Stomach smooth muscle (tissue), 2 donors: ENCODE data around the gene SPP1.
"Not testable (repeated sequence)": the region's sequence is repeated elsewhere in the genome, so short reads cannot be mapped to it uniquely, and the experiment has no call there.

Source experiments
- H3K27ac ChIP-seq: one replicate; pipeline ENCODE4 v1.7.0; 2013; ENCODE audit warnings: mild to moderate bottlenecking, low read length, inconsistent platforms
- H3K27me3 ChIP-seq, 2 donors: one replicate each; pipeline ENCODE4 v1.7.0; 2013; ENCODE audit warnings: low read length in 2 of 2; ENCODE audit not compliant: insufficient read depth in 2 of 2, control insufficient read depth in 1 of 2
- H3K36me3 ChIP-seq, 2 donors: one replicate each; pipeline ENCODE4 v1.7.0; 2013; ENCODE audit warnings: low read length in 2 of 2; ENCODE audit not compliant: control insufficient read depth in 2 of 2, insufficient read depth in 2 of 2
- H3K4me1 ChIP-seq: one replicate; pipeline ENCODE4 v1.7.0; 2013; ENCODE audit warnings: low read length; ENCODE audit not compliant: control insufficient read depth, insufficient read depth
- H3K4me3 ChIP-seq, 2 donors: one replicate each; pipeline ENCODE4 v1.7.0; 2013; ENCODE audit warnings: low read length in 2 of 2
- H3K9ac ChIP-seq, 2 donors: one replicate each; pipeline ENCODE4 v1.7.0; 2013; ENCODE audit warnings: low read length in 2 of 2, mild to moderate bottlenecking in 1 of 2
- H3K9me3 ChIP-seq, 2 donors: one replicate each; pipeline ENCODE4 v1.7.0; 2013; ENCODE audit warnings: low read length in 2 of 2; ENCODE audit not compliant: control insufficient read depth in 2 of 2
- donor health status: healthy.
- donor health status: Pancreatic carcinoma.

Gene SPP1

DNA sequence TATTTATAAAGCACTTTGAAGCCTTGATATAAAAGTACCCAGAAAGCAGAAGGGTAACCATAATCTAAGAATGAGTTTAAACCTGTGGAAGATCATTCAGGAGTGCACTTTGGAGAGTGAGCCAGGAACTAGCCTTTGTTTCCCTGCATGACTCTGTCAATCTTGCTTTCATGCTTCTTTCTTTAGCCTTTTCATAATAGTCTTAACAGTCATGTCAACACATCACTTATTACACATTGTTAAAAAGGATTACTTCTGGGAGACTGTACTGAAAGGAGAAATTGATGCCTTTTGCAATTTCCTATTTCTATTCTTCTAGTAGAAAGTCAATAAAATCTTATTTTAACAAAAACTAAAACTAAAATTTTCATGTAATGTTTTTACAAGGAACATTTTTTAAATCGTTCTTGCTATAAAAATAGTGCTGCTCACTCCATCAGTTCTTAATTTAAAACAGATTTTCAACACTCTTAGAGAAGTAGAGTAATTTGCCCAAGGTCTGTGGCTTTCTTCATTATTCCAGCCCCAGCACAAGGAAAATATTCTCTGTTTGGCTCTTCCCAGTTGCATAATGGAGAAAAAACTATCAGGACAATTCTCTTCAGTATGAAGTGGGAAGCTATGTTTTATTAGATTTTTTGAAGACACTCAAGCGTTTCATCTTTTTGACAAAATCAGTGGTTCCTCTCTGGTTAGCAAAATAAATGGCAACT lies 35.4 kb upstream of the SPP1 start:
- H3K4me1 ChIP-seq, result no peaks in the 10 kb centered on the region
- no peak overlapping the region for H3K27ac ChIP-seq
- no peaks in the 10 kb centered on the region for H3K36me3 ChIP-seq
- no peaks in the 10 kb centered on the region for H3K27me3 ChIP-seq
- no peak overlapping the region for H3K4me3 ChIP-seq
- no peaks in the 10 kb centered on the region for H3K9me3 ChIP-seq
- no peak overlapping the region for H3K9ac ChIP-seq

DNA sequence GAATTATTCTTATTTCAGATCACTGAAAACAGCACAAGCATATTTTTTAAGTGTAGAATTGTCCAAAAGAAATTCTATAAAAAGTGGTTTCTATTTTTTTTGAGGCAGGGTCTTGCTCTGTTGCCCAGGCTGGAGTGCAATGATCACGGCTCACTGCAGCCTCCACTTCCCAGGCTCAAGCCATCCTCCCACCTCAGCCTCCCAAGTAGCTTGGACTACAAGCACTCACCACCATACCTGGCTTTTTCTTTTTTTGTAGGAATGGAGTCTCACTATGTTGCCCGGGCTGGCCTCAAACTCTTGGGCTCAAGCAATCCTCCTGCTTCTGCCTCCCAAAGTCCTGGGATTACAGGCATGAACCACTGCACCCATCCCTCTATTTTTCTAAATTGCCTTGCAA lies 34.7 kb upstream of the SPP1 start:
- not testable (repeated sequence) for H3K9me3 ChIP-seq, H3K9ac ChIP-seq, H3K36me3 ChIP-seq, H3K27ac ChIP-seq, H3K4me1 ChIP-seq, H3K27me3 ChIP-seq, H3K4me3 ChIP-seq

DNA sequence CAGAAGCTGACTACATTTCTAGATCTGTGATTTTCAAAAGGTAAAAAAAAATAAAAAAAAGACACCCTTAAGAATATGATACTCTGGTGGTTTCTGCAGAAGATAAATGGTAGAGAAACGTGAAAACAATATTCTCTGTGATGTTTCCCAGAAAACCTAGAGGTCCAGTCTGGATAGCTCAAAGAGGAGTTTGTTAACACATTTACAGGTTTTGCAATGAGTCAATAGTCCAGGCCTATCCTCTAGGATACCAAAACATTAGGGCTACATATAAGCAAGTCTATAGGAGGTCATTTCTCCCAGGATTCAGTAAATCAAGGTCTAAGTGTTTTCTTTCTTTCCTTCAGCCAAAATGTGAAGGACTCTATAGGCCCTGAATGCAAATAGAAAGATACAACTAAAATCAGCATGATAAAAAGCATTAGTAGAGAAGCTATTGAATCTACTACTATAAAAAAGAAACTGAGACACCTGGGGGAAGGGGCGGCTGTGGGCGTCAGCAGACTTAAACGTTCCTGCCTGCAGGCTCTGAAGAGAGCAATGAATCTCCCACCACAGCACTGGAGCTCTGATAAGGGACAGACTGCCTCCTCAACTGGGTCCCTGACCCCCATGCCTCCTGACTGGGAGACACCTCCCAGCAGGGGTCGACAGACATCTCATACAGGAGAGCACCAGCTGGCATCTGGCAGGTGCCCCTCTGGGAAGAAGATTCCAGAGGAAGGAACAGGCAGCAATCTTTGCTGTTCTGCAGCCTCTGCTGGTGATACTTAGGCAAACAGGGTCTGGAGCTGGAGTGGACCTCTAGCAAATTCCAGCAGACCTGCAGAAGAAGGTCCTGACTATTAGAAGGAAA lies 33.7 kb upstream of the SPP1 start:
- no peaks in the 10 kb centered on the region for H3K27me3 ChIP-seq
- H3K27ac ChIP-seq, result no peak overlapping the region
- H3K36me3 ChIP-seq, result no peaks in the 10 kb centered on the region
- no peaks in the 10 kb centered on the region for H3K9me3 ChIP-seq
- no peak overlapping the region for H3K4me3 ChIP-seq
- no peak overlapping the region for H3K9ac ChIP-seq
- H3K4me1 ChIP-seq, result no peaks in the 10 kb centered on the region

- H3K27me3 ChIP-seq, result no peaks in the 10 kb centered on the region
- H3K9ac ChIP-seq, result no peak overlapping the region
- H3K36me3 ChIP-seq, result no peaks in the 10 kb centered on the region
- no peak overlapping the region for H3K27ac ChIP-seq
- no peaks in the 10 kb centered on the region for H3K4me1 ChIP-seq
- no peaks in the 10 kb centered on the region for H3K9me3 ChIP-seq
- no peak overlapping the region for H3K4me3 ChIP-seq
Measured at GRCh38 chr4:87943660-87944149, 31.8 kb upstream of the SPP1 start.

DNA sequence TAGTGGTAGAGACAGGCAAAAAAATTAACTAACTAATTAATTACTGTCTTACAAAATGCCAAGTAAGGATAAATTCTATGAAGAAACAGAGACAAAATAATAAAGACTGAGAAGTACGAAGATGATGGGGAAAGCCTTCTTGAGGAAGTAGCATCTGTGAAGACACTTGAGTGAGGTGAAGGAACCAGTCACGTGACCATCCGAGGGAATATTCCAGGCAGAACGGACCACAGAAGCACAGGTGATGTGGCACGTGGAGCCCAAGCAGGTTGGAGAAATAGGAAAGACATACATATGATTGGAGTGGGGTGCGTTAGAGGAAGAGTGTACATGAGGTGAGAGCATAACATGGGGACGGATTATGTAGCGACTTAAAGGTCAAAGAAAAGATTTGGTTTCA lies 30.5 kb upstream of the SPP1 start:
- H3K27me3 ChIP-seq, result no peaks in the 10 kb centered on the region
- H3K27ac ChIP-seq, result no peak overlapping the region
- no peak overlapping the region for H3K4me3 ChIP-seq
- no peak overlapping the region for H3K9ac ChIP-seq
- no peaks in the 10 kb centered on the region for H3K4me1 ChIP-seq
- no peaks in the 10 kb centered on the region for H3K36me3 ChIP-seq
- H3K9me3 ChIP-seq, result no peaks in the 10 kb centered on the region

DNA sequence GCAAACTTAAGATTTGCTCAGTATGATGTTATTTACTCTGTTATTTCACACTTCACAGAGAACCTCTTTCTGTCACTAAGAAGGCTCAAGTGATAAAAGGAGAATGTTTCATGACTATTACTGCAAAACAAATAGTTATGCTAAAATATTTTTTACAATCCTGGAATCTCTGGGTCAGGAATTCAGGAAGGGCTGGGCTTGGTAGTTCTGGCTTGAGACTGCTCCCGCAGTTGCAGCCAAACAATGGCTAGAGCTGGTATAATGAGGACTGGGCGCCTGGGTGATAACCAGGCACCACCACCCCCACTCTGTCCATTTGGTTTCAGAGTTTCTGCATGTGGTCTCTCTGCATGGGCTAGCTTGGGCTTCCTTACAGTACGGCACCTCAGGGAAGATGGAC lies 28.7 kb upstream of the SPP1 start:
- Histone ChIP-seq H3K36me3 (no peaks in the 10 kb centered on the region), H3K4me3 (no peak overlapping the region), H3K27me3 (no peaks in the 10 kb centered on the region), H3K27ac (no peak overlapping the region), H3K9me3 (no peaks in the 10 kb centered on the region), H3K9ac (no peak overlapping the region), H3K4me1 (peaks cover 2% of the 10 kb centered on the region)

DNA sequence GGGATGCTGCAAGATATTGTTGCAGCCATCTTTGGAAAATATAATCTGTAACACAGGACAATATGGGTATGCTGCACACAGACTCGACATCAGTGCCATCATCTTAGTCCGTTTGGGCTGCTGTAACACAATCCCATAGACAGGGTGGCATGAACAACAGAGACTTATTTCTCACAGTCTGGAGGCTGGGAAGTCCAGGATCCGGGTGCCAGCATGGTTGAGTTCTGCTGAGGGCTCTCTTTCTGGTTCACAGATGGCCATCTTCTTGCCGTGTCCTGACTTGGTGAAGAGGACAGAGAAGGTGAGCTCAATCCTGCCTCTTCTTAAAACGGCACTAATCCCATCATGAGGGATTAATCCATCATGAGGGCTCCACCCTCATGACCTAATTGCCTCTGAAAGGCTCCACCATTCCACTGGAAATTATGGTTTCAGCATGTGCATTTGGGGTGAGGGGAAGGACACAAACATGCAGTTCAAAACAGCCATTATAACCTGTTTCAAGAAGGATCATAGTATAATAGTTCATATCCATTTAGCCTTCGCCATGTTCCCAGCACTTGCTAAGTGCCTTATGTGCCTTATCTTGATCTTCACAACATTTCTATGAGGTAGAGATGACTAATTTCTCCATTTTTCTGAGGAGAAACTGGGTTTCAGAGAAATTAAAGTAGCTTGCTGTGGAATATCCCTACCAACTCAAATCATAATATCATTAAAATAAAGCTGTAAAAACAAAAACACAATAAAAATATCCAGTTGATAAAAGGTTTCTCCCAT lies 27.9 kb upstream of the SPP1 start:
- H3K27me3 ChIP-seq, result no peaks in the 10 kb centered on the region
- no peak overlapping the region for H3K9ac ChIP-seq
- peaks cover 2% of the 10 kb centered on the region for H3K4me1 ChIP-seq
- no peaks in the 10 kb centered on the region for H3K9me3 ChIP-seq
- H3K36me3 ChIP-seq, result no peaks in the 10 kb centered on the region
- H3K4me3 ChIP-seq, result no peak overlapping the region
- no peak overlapping the region for H3K27ac ChIP-seq

DNA sequence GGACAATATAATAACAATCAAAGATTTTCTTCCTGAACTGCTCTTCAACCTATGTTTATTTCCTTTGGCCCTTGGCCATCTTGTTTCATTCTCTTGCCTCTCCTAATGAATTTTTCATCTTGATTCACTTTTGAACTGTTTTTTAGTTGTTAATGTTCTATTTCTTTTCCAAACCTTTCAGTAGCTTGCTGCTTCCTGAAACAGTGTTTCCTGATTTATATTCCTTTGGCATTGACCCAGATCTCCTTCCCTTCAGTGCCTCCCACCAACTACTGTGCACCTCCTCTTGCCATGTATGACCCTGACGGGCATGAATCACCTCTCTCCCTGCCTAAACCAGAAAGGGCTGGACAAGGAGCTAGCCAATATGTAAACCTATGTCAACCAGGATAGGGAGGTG lies 25.6 kb upstream of the SPP1 start:
- H3K36me3 ChIP-seq, result no peaks in the 10 kb centered on the region
- no peak overlapping the region for H3K4me3 ChIP-seq
- H3K27ac ChIP-seq, result no peak overlapping the region

DNA sequence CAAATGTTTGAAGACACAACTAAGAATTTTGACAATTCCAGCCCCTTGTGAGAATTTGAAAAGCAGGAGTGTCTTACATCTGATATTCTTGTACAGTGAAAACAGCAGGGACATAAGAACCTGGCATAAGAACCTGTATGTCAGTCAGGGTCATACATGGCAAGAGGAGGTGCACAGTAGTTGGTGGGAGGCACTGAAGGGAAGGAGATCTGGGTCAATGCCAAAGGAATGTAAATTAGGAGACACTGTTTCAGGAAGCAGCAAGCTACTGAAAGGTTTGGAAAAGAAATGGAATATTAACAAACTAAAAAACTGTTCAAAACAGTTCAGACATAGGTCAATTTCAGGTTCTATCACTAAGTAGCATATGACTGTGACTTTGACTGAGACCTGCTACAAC lies 25.0 kb upstream of the SPP1 start:
- Histone ChIP-seq H3K4me1 (peaks cover 2% of the 10 kb centered on the region), H3K27me3 (no peaks in the 10 kb centered on the region), H3K9me3 (no peaks in the 10 kb centered on the region), H3K9ac (no peak overlapping the region), H3K4me3 (no peak overlapping the region), H3K27ac (no peak overlapping the region), H3K36me3 (no peaks in the 10 kb centered on the region)

More for the DNA sequence above, 25.6 kb upstream of the SPP1 start:
- no peaks in the 10 kb centered on the region for H3K27me3 ChIP-seq
- no peaks in the 10 kb centered on the region for H3K9me3 ChIP-seq
- H3K9ac ChIP-seq, result no peak overlapping the region
- peaks cover 2% of the 10 kb centered on the region for H3K4me1 ChIP-seq

DNA sequence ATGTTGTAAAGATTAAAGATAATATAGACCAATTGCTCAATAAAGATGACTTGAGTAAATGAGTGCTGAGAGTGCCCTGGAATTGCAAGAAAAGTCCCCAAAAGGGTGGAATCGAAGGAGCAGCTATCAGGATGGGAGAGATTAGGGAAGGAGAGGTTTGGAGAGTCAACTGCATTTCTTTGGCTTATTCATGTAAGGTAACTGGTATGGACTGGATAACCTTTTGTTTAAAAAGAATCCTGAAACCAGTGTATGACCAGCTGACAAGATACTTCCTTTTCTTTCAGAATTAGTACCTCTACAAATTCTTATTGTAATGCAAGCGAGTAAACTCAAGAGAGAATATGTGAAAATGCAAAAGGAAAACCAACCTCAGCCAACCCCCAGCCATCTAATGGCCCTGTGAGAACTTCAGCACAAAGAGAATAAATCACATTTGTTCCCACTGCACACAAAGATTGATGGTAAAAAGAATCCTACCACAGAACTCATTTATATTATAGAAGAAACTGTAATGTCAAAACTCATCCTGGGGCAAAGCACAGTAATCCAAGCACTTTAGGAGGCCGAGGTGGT lies 24.5 kb upstream of the SPP1 start:
- Histone ChIP-seq H3K4me1 (peaks cover 2% of the 10 kb centered on the region), H3K27me3 (no peaks in the 10 kb centered on the region), H3K9me3 (no peaks in the 10 kb centered on the region), H3K36me3 (no peaks in the 10 kb centered on the region), H3K27ac (no peak overlapping the region), H3K9ac (no peak overlapping the region), H3K4me3 (no peak overlapping the region)
